Dermis blood vessel endothelial cell (primary cell): ENCODE measurements around the gene VSIG2. TPM values are rescaled to one million over a fixed set of nuclear protein-coding genes. Genes with fewer than 3 reads are reported as not detected.
A peak's percentile ranks its signal among the peaks of the same experiment; 100 is the strongest.

Source experiments
- DNase-seq: peaks from one replicate; pipeline ENCODE4 v3.0.0; 2010
- total RNA-seq: library from RNA; depleted of rRNA; stranded (reverse); fragments of >200 nt; gene quantifications from 2 replicates; pipeline ENCODE4 v1.2.3, GENCODE V29; 2014

VSIG2 gene
- total RNA-seq, 1 donor from 2014 or later: 0.51 TPM

DNA sequence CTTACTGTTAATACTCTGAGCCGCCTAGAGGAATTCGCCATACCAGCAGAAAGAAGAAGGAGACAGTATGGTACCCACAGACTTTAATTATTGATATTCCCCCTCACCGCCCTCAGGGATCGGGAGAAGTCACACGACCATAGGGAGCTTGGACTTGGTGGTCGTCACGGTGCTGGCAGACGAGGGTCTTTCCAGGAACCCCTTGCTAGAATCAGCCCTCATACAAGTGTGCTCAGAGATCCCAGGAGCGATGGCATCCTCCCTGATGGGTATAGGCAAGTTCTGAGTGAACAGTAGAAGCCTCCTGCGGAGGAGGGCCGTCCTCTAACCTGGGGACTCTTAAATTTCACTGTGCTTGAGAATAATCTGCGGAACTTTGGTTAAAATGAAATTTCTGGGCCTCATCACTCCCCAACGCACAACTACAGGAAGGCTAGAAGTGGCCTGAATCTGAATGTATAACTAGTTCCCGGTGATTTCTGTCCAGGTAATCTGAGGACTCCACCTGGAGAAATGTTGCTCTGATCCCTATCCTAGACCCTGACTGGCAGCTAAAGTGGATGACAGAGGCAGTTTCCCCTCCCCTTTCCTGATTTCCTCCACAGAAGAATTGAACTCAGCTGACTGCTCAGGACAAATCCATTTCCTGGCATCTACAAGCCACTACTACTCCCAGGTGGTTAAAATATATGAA is 4.5 kb downstream of the VSIG2 start:
- peak; percentile 77 for DNase-seq

DNA sequence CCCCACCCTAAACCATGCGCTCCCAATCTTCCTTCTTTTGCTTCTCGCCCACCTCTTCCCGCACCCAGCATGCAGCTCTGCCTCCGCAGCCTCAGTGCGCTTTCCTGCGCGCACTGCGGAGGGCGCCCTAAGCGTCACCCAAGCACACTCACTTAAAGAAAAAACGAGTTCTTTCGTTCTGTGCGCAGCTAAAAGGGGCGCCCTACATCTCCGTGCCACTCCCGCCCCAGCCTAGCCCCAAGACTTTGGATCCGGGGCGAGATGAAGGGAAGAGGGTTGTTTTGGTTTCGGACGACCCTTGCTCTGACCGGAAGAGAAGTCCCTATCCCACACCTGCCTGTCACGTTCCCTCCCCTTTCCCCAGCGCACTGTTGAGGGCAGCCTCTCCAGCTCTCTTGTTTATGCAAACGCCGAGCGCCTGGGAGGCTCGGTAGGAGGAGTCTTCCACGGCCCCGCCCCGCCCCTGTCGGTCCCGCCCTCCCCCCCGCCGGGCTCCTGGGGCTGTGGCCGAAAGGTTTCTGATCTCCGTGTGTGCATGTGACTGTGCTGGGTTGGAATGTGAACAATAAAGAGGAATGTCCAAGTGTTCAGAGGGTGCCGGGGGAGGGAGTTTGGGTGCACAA is 5.3 kb downstream of the VSIG2 start:
- peak; percentile 93 for DNase-seq

DNA sequence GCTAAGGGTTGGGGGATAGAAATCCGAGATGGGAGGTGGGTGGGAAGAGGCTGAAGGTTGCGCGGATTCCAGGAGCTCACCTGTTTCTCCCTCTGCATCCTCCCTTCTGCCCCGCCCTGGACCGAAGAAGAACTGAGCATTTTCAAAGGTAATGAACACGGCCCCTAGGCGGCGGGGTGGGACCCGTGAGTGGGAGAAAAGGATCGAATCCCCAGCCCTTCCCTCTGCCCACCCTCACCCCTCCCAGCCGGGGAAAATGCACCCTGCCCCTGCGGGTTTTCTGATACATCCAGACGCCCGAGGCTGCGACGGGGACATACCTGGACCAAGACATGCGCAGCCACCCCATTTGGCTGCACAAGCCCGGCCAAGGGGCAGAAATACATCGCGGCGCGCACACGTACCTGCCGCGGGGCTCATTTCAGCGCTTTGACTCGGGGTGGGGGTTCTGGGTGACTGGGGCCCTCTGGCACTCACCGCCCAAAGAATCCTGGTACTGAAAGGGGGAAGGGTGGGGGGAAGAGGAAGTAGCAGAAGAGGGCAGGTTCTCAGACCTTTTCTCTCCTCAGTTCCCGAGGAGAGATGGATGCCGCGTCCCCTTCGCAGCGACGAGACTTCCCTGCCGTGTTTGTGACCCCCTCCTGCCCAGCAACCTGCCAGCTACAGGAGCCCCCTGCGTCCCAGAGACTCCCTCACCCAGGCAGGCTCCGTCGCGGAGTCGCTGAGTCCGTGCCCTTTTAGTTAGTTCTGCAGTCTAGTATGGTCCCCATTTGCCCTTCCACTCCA is 6.0 kb downstream of the VSIG2 start:
- DNase-seq: no peak

DNA sequence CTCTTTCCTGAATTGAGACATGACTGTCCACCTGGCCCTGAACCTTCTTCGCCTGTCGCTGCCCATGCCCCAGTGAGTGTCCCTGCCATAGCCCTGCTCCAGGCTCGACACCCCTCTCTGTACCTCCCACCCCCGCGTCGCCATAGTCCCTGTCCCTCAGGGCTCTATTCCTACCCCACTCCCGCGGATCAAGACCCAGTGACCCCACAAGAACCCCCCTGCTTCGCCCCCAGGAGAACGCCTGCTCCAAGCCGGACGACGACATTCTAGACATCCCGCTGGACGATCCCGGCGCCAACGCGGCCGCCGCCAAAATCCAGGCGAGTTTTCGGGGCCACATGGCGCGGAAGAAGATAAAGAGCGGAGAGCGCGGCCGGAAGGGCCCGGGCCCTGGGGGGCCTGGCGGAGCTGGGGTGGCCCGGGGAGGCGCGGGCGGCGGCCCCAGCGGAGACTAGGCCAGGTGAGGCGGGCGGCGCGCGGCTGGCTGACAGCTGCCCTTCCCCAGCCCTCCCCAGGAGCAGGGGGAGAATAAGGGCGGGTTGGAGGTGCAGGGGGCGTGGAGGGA is 6.7 kb downstream of the VSIG2 start:
- no peak for DNase-seq

DNA sequence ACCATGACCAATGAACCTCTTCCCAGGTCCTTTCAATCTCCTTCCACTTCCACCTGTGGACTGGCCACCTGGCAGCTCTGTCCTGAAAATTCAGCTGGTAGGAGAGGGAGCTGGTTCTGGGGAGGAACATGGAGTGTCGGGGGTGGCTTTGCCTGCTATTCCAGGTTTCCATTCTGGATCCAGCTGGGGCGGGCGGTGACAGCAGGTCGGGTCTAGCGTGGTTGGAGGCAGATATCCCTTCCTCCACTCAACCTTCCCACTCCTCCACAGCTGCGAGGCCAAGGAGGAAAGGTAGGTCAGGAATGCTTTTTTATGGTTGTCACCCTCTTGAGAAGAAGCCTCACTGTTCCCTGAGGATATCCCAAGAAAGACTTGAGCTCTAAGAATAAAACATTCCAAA is 9.0 kb downstream of the VSIG2 start:
- no peak for DNase-seq

DNA sequence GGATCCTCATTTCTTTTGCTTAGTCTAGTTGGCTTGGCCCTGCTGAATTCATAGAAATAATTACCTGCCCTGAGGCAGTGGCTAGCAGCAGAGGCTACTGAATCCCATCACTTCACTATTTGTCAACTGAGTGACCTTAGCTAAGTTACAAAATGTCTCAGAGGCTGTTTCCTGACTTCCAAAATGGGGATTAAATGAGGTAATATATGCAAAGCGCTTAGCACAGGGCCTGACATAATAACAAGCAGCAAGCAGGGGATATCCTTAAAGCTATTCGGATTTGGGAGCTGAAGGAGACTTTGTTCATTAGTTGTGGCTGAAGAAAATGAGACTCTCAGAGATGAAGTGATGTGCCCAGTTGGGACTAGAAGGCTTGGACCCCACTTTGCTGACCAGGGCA is 9.5 kb downstream of the VSIG2 start:
- DNase-seq: no peak

DNA sequence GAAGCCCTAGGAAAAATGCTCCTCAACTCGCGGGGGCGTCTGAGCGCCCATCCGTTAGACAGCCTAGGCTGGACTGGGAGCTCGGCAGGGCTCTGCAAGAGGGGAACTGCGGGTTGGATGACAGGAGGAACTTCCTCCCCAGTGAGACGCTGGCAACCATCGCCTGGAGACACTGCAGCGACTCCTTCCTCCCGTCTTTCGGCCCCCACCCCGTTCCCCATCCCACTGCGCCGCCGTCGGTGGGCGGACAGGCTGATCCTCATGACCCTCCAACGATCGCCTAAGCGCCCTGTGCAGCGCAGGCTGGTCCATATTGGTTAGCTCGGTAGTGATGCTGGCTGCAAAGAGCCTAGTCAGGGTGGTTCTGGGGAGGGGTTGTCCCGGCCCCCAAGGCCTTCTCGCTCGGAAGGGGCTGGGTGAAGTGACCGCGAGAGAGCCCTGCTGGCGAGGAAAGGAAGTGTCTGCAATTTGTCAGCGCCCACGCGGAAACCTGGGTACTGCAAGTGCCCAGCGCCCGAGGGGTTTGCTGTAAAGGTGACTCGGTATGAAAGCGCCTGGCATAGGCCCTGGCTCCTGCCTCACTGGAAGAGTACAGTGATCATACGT is 11.7 kb downstream of the VSIG2 start:
- DNase-seq: peak; percentile 75

DNA sequence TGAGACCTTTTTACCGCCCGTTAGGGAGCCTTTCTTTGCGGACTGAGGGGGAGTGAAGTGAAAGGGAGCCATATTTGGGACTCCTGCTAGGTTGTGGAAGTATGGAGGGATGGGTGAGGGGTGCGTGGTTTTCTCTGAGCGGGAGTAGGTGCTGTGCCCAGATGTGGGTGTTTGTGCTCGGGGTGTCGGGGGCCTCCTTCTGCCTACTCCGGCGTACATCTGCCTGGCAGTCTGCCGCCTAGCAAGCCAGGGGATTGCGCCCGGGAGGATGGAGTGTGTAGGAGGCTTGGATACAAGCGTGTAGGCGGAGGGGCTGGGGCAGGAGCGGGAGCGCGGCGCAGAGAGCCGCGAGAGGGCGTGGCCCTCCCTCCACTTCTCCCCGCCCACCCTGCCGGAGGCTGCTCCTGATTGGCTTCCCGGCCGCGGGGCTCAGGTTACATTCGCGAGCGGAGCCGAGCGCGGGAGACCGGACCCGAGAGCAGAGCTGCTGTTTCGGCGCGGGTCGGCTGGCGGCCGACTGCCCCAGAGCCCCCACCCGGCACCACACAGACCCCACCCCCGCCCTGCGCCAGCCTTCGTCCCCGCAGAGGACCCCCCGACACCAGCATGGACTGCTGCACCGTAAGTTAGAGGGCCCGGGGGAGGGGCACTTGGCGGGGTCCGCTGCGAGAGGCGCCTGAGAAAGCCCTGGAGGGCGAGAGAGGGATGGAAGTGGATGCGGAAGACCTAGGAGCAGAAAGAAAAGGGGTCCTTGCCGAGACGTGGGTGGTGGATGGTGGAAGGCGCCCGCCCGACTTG is 12.4 kb downstream of the VSIG2 start, which contains the start of gene NRGN:
Gene NRGN (plus strand): TSS at position 464 of the 798 bp plus-strand sequence. CDS start 143 bp downstream, at position 607.
- peak; percentile 93 for DNase-seq

DNA sequence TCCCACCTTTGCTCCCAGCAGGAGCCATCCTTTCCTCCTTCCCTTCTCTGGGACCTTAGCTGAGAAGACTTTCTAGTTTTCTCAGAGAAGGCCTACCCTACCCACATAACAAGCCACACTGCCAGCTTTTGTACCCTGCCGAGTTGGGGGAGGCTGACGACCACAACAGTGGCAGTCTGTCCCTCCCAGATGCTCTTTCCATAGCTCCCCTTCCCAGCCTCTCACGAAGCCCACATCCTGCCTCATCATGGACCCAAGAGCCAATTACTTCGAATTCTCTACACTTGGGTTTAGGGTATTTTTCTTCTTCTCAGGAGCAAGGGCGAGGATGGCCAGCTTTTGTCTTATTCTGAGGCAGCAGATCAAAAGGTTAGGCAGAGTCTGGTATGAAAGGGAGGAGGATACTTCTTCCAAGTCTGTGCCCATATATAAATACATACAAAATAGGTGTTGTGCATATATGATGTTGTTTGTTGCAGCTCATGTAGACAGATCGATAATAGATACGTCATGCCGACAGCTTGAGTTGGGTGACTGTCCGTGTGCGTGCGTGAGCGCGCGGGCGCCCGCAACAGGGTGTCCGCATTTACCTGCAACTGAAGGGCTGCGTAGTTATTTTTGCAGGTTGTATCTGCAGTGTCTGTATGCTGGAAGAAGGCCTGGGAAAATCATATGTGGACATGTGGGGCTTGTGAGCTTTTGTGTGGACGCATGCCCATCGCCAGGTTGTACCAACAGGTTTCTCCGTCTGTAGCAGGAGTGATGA is 13.2 kb downstream of the VSIG2 start:
- DNase-seq: no peak

DNA sequence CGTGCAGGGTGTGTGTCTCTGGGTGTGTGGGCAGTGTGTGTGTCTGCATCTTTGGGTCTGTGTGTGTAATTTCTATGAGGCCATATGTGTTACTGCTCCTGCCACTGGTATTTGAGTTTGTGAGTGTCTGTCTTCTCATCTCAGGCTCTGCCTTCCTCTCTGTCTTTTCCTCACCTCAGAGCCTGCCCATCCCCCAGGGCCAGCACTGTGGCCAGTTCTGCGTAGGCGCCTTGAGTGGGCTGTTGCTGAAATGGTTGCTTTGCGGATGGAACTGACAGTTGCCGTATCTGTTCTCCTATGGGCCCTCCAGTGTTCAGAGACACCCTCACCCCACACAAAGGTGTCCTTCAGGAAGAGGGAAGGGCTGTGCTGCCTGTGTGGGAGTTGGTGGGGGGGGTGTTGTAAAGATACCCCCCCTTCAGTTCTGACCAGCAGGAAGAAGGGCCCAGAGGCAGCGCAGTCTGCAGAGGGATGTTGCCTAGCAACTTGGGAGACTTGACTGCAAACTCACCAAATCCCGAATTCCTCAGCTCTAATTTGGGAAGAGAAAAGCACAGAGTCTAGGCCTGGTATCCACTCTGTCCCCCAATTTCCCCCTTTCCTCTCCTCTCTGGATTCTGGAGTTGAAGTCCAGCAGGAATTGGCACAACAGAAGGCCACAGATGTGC is 14.3 kb downstream of the VSIG2 start:
- no peak for DNase-seq

DNA sequence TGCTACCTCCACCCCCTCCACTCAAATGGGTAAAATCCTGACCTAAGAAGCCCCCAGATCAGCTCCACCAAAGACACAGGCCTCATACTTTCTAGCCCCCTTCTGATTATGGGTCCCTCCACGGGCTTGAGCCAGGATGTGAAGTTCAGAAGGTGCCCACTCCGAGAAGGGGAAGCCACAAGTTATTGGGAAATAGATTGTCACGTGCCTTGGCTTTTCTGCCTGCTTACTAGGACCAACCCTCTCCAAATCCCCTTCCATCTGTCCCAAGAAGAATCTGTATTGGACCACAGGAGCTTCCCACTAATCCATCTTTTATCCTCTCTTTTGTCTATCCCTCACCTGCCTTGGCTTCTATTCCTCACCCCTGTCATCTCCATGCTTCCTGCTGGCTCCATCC is 15.3 kb downstream of the VSIG2 start:
- DNase-seq: no peak

DNA sequence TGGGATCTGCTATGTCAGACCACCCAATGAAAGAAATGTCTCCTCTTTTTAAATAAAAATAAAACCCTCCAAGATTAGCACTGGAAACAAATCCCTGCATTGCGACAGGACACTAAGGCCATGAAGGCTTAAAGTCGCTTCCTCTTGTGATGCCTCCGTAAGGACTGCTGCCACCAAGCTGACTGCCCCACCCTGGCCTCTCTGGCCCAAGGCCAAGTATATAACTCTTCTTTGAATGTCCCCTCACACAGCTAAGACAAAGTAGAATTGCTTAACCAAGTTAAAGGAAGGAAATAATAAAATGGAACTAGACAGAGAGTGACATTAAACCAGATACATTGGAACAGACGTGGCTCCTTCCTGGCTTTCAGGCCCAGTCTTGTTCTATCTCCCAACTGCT is 19.8 kb downstream of the VSIG2 start:
- DNase-seq: no peak

DNA sequence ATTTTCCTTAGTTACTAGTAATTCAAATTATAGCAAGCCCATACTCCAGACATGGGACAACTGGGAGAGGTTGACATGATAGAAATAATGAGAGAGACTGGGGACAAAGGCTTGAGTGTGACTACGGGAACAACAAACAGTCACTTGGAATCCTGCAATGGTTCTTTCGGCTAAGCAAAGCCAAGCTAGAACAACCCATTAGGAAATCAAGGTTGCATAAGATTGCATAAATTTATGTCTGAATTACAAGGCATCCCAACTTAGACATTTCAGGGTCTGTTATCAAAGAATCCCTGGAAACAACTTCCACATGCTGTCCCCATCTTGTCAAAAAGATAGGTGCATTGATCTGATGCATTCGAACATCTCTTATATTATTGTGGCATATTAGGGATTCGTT is 22.5 kb downstream of the VSIG2 start:
- no peak for DNase-seq

DNA sequence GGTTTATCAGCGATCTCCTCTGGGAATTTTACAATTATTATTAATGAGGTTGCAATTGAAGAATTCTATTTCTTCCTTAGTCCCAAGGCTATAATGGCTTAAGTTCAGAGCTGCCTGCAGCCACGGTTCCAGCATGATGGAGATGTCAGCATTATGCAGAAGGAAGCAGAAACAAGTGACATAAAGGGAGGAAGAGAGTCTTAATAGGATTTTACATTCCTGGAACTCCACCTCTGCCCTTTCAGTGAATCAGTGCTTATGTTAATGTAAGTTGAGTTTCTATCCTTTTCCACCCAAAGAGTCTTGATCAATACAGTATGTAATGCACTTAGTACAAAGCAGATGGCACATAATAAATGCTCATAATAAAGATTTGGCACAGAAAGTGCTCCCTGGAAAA is 23.9 kb downstream of the VSIG2 start:
- DNase-seq: no peak

DNA sequence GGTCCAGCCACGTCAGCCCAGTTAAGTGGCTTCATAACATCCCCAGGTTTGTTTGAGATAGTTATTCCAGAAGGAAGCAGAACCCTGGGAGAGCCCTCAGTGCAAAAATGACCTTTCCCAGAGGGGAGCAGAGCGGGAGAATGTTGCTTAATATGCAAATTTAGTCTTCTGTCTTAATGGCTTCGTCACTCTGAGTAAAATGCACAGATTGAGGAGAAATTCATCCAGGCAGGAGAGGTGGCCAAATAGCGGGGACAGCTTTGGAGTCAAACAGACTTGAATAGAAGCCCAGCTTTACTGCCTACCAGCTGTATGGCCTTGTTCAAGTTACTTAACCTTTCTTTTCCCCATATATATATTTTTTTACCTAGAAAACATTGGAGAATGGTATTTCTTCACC is 24.6 kb downstream of the VSIG2 start:
- no peak for DNase-seq

DNA sequence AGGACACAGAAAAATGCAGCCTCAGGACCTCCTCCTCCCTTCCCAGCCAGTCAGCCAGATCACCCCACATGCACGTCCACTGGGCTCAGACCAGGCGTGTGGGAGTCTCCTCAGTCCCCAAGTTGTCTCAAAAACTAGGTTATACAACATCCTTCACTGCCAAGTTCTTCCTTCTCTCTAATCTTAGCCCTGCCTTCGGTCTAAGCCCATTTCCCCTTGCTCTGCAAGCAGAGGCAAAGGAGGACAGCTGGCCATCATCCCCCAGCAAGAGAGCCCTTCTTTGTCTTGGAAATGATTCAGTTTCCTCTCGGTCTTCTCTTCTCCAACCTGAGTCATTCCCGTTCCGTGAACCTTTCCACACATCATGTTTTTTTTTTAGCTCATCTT is 26.3 kb downstream of the VSIG2 start:
- DNase-seq: peak; percentile 83

DNA sequence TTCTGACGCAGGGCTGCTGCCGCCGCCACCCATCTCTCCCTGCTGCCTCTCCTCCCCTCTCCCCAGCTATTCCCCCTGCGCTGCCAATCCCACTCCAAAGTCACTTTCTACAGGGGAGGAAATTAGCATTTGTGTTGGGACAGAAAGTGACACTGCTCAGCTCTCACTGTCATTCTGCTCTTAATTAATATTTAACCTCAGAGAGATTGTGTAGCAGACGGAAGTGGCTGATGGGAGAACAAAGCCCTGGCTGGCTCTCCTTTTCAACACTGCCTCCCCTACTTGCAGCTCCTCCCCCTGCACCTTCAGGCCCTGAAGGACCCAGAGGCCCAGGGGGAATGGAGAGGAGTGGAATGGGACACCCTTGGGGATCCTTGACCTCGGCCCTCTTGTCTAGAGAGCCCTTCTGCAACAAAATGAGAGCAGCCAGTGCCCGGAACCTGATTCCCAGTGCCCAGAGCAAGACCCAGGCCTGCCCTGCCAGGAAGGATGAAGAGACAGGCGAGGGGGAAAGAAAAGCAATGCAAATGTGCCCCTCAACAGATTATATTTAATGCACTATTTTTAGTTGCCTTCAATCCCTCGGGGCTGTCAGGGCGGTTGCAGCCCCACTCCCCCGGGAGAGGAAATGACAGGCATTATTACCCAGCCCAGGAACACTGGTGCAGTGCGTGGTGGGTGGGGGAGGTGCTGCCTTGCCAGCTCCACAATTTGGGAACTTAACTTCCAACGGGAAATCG is 26.9 kb downstream of the VSIG2 start:
- no peak for DNase-seq

DNA sequence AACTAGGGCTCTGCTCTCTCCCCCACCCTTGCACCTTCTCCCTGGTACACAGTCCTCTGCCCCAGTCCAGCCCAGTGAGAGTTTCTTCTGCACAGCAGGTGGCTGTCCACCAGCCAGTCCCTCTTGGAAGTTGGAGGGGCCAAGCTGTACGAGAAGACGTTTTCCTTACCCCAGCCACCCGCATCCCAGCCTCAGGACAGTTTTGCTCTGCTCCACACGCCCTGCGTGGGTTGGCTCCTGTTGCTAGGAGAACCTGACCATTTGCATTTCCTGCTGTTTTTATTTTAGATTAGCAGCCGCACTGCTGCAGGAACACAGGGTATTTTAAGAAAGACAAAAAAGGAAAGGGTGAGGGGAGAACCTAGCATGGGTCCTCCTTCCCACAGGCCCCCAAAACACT is 29.9 kb downstream of the VSIG2 start:
- DNase-seq: no peak

DNA sequence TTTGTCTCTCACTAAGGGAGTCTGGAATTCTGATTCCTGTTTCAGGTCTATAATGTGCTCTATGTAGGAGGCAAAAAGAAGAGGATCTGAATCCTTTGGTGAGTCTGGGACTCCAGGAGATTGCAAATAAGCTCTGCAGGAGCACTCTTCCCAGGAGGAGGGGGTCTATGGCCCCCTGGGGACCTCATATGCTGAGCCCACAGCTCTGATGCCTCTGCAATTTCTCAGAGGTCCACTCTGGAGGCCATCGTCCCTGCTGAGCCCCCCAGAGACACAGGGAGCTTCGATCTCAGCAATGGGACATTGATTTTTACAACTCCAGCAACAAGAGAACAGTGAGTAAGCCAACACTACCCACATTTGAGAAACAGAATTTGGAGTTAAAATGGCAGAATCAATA is 32.5 kb downstream of the VSIG2 start:
- no peak for DNase-seq

DNA sequence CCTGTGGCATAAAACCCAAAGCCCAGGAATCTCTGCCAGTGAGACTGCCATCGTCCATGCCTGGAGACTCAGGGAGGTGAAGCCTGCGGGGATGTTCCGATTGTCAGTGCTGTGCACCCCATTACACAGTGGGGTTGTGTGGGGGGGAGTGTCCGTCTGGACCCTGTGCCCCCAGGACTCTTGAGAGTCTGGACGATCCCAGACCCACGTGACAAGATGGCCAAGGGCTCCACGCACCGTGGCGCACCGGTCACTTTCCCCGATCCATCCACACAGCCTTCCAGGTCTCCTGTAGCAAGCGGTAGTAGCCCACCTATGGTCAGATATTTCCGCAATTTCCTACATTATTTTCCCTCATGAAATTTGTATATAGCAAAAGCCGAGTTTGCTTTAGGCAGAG is 33.3 kb downstream of the VSIG2 start:
- no peak for DNase-seq
